Nucleus accumbens (tissue), 56 donors: Measurements from ENCODE around the gene GPR108.
A peak's percentile ranks its signal among the peaks of the same experiment; 100 is the strongest.
"Not testable (repeated sequence)": the region's sequence is repeated elsewhere in the genome, so short reads cannot be mapped to it uniquely, and the experiment has no call there.

ENCODE experiments used
- DNase-seq, 56 donors: peaks; one replicate each; lab custom pipeline; 2025; lab: John Stamatoyannopoulos, UW

Gene GPR108

GRCh38 chr19:6762253-6762797 is 24.9 kb upstream of the GPR108 start:
- not testable (repeated sequence) for DNase-seq

- DNase-seq, result no peak
Measured at GRCh38 chr19:6761053-6761676, 23.8 kb upstream of the GPR108 start.

- no peak for DNase-seq
Measured at GRCh38 chr19:6760606-6761005, 23.2 kb upstream of the GPR108 start.

GRCh38 chr19:6754653-6755463 is 17.5 kb upstream of the GPR108 start:
- no peak for DNase-seq

GRCh38 chr19:6754136-6754535 is 16.8 kb upstream of the GPR108 start:
- no peak for DNase-seq

GRCh38 chr19:6753178-6754031 is 16.0 kb upstream of the GPR108 start:
- DNase-seq, result peak in 5 of 56 donors; percentile 15 to 77 (median 36)

- no peak for DNase-seq
Measured at GRCh38 chr19:6752256-6753177, 15.1 kb upstream of the GPR108 start.

GRCh38 chr19:6751189-6751588 is 13.8 kb upstream of the GPR108 start:
- no peak for DNase-seq

- no peak for DNase-seq
Measured at GRCh38 chr19:6750062-6750461, 12.7 kb upstream of the GPR108 start.

GRCh38 chr19:6748543-6748942 is 11.2 kb upstream of the GPR108 start:
- DNase-seq, result not testable (repeated sequence)

- no peak for DNase-seq
Measured at GRCh38 chr19:6745965-6746364, 8.6 kb upstream of the GPR108 start.

GRCh38 chr19:6744381-6745301 is 7.3 kb upstream of the GPR108 start:
- DNase-seq, result peak in 43 of 56 donors; percentile 11 to 76 (median 49)

- no peak for DNase-seq
Measured at GRCh38 chr19:6743714-6744380, 6.5 kb upstream of the GPR108 start.

GRCh38 chr19:6743066-6743465 is 5.7 kb upstream of the GPR108 start:
- DNase-seq, result no peak

GRCh38 chr19:6740589-6741343 is 3.4 kb upstream of the GPR108 start:
- peak in 3 of 56 donors; percentile 11 to 14 (median 12) for DNase-seq

- DNase-seq, result peak in 1 of 56 donors; percentile 65
Measured at GRCh38 chr19:6739883-6740588, 2.7 kb upstream of the GPR108 start.
